ENCODE measurements around the gene P4HB. TPM values are rescaled to one million over a fixed set of nuclear protein-coding genes. Genes with fewer than 3 reads are reported as not detected.

The P4HB gene
- total RNA-seq, 1 donor from 2014 or later: 611 TPM

GRCh38 chr17:81868674-81869220, 8.4 kb upstream of the P4HB start:
- DNase-seq (ENCODE audit: low spot score): no peak

- DNase-seq (ENCODE audit: low spot score): no peak
Observed at GRCh38 chr17:81867991-81868673, 7.8 kb upstream of the P4HB start.

DNA sequence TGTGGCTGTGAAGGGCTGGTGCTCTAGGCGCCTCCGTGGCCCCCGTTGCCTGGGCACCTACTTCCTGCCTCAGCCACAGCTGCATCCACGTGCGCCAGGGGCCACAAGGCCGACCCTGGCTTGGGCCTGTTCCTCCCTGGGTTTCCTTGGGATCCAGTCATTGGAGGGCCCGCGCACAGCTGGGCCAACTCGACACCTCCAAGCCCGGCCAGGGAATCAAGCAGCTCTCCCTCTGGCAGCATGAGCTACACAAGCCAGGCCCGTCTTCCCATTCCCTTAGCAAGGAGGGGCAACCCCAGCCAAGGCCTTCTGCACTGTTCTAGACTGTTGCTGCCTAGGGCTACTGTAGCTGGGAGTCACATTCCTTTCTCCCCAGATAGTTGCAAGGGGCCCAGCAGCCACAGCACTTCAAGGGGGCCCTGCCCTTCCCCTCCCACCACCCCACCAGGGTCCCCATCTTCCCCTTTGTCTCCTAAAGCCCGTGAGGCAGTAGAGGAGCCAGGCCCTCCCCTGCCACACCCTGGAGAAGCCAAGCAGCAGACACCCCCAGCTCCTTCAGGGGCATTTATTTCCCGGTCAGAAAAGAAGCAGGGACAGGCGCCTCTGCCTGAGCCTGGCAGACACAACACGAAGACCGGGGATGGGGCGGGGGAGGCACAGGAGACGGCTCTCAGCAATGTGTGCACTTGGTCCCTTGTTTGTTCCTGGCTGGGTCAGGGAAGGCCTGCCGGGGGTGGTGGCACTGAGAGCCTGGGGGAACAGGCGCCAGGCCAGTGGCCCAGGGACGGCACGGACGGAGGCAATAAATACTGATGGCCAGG, 7.0 kb upstream of the P4HB start:
- no peak for DNase-seq (ENCODE audit: low spot score)

GRCh38 chr17:81866440-81867169, 6.3 kb upstream of the P4HB start:
- no peak for DNase-seq (ENCODE audit: low spot score)

GRCh38 chr17:81865733-81866439, 5.6 kb upstream of the P4HB start:
- DNase-seq (ENCODE audit: low spot score): peak; percentile 93

- DNase-seq (ENCODE audit: low spot score): no peak
Observed at GRCh38 chr17:81865358-81865732, 5.0 kb upstream of the P4HB start.

DNA sequence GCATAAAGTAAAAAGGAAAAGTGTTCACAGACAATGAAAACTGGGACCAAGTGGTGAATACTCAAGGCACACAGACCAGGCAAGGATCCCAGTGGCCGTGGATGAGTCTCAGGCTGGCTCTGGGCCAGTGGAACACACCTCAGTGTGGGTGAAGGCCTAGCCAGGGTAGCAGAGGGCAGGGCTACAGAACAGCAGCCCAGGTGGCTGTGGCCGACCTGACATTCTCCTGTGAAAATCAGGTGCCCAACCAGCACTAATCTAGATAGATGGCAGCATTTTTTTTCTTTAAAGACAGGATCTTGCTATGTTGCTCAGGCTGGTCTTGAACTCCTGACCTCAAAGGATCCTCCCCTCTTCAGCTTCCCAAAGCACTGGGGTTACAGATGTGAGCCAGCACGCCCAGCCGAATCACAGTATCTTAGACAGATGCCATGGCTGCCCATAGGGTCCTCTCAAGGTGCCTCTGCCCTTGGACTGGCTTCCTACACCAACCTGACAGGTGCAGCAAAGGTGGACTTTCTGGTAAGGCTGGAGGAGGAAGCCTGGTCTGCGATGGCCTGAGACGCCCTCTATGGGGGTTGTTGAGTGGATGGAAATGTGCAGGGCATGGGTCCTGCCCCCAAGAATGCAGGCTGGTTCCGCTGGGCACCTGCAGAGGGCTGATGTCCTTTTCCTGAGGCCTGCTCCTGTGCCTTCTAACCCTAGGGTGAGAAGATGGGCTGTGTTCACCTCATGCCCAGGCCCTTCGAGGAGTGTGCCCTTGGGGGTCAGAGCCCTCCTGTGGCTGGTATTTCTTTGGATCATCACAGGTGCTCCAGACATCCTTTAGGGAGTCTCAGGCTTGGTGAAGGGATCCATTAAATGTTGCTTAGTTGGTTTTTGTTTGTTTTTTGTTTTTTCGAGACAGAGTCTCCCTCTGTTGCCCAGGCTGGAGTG, 3.8 kb upstream of the P4HB start:
- DNase-seq (ENCODE audit: low spot score): no peak

DNA sequence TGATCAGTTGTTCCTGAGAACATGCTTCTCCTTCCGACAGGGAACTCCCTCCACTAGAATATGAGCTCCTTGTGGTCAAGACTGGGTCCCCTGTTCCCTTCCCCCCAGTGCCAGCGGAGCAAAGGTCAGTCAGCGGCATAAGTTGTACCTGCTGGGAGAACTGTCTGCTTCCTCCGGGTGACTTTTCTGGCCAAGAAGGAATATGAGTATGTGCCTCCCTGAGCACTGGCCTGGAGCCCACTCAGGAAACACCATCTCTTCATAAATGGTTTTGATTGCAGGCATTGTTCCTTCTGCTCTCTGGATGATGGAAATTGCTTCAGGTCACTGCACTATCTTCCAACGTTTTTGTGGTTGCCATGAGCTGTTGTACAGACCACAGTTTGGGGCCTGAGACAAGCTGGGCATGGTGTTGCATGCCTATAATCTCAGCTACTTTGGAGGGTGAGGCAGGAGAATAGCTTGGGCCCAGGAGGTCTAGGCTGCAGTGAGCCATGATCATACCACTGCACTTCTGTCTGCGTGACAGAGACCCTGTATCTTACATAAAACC, 2.9 kb upstream of the P4HB start:
- DNase-seq (ENCODE audit: low spot score): no peak

- peak; percentile 100 for DNase-seq (ENCODE audit: low spot score)
Observed at GRCh38 chr17:81860756-81861568, 627 bp upstream of the P4HB start.

GRCh38 chr17:81858967-81859905, 1.1 kb downstream of the P4HB start:
- DNase-seq (ENCODE audit: low spot score): no peak

- no peak for DNase-seq (ENCODE audit: low spot score)
Observed at GRCh38 chr17:81858170-81858966, 2.0 kb downstream of the P4HB start.

GRCh38 chr17:81854974-81855774, 5.2 kb downstream of the P4HB start:
- DNase-seq (ENCODE audit: low spot score): peak; percentile 69

GRCh38 chr17:81852237-81852636, 8.1 kb downstream of the P4HB start:
- DNase-seq (ENCODE audit: low spot score): no peak

- DNase-seq (ENCODE audit: low spot score): no peak
Observed at GRCh38 chr17:81851423-81851822, 8.9 kb downstream of the P4HB start.

DNA sequence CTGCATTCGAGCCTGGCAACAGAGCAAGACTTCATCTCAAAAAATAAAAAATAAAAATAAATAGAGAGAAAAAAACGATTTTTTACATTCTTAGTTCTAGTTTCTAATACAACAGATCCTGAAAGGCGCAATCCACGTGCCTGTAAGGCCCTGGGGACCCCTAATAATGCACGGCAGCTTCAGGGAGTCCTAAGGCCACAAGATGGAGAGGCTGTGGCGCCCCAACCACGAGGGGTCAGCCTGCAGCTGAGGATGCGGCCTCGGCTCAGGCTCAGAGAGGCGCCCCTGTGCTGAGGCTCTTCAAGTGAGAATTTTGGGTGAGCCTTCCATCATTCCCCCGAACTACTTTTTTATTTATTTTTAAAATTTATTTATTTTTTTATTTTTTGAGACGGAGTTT, 10.9 kb downstream of the P4HB start:
- no peak for DNase-seq (ENCODE audit: low spot score)
